Measurements from ENCODE around the gene ARID1A.

GRCh38 chr1:26710811-26711210, 15.0 kb downstream of the ARID1A start:
- no peak for TF ChIP-seq CTCF (conservative IDR thresholded peaks at IDR 0.05 in 1 of 2, IDR thresholded peaks at IDR 0.05 in 1 of 2; ENCODE audit: extremely low read depth in 1 of 2, insufficient read depth in 1 of 2, low read depth in 1 of 2, low read length in 2 of 2)
- TF ChIP-seq EZH2 (IDR thresholded peaks at IDR 0.05; ENCODE audit: borderline replicate concordance, low read length): no peak
